ENCODE data around the gene FAM180B.

Gene FAM180B

GRCh38 chr11:47603295-47603694 is 16.8 kb downstream of the FAM180B start:
- Histone ChIP-seq H3K79me1 (ENCODE audit: low read depth, low read length) (no peaks in the 10 kb centered on the region), H2BK5ac (ENCODE audit: low read length) (no peak overlapping the region), H2AFZ (ENCODE audit: low read length) (no peak overlapping the region), H3K14ac (ENCODE audit: low read length) (no peak overlapping the region), H3K4me3 (ENCODE audit: low read length in 2 of 2) (no peak overlapping the region), H3K27me3 (ENCODE audit: control insufficient read depth in 3 of 3, insufficient read depth in 3 of 3, low read depth in 1 of 3, low read length in 3 of 3) (no peaks in the 10 kb centered on the region), H3K4me2 (ENCODE audit: insufficient read depth, low read length, poor library complexity, severe bottlenecking) (no peak overlapping the region), H3K4ac (ENCODE audit: low read length) (no peak overlapping the region), H4K91ac (ENCODE audit: low read depth, low read length, poor library complexity) (no peak overlapping the region), H2AK5ac (ENCODE audit: low read depth, low read length) (no peak overlapping the region), H2BK120ac (ENCODE audit: low read depth, low read length) (no peak overlapping the region), H4K8ac (ENCODE audit: low read depth, low read length) (no peak overlapping the region), H3K18ac (ENCODE audit: low read length) (no peak overlapping the region), H3K23ac (ENCODE audit: low read depth, low read length, poor library complexity) (no peak overlapping the region), H3K27ac (replicated peaks; ENCODE audit: low read length) (peak overlapping the region; percentile 7), H3K9me3 (replicated peaks in 1 of 2; ENCODE audit: control insufficient read depth in 2 of 2, insufficient read depth in 1 of 2, low read depth in 1 of 2, low read length in 2 of 2) (peaks cover 0 to 2% of the 10 kb centered on the region in 2 donors), H3K36me3 (replicated peaks in 1 of 2; ENCODE audit: control insufficient read depth in 2 of 2, insufficient read depth in 2 of 2, low read length in 2 of 2) (no peaks in the 10 kb centered on the region), H3K4me1 (ENCODE audit: control insufficient read depth in 2 of 2, insufficient read depth in 1 of 2, low read depth in 1 of 2, low read length in 2 of 2) (peaks cover 2 to 7% of the 10 kb centered on the region in 2 donors), H2BK12ac (ENCODE audit: low read length) (no peak overlapping the region), H3K9ac (ENCODE audit: low read depth, low read length, poor library complexity) (no peak overlapping the region), H2BK15ac (ENCODE audit: low read length) (no peak overlapping the region)
- no CpG with 5 or more reads among the region's 4 CpGs for WGBS, 2 donors (ENCODE audit: extremely low coverage in 2 of 2, insufficient read length in 2 of 2, insufficient replicate concordance in 1 of 2)
- no peak for DNase-seq (ENCODE audit: low spot score)

DNA sequence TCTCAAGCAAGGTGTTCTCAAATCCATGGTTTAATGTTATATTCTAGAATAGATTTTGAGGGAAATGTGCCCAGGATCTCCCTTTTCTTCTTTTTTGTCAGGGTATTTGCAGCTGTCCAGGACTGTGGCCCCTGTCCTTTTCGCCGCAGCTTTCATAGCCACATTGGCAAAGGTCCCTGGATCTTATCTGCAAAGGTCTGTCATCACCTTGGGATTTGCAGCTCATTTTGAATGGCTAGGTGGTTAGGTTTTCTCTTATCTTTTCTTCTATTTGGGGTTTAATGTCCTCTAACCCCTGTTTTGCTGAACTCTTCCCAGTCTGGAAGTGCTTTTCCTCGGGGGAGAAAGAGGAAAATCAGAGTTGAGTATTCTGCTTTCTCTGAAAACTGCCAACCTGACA is 19.4 kb downstream of the FAM180B start:
- no peak overlapping the region for H3K9ac ChIP-seq (ENCODE audit: low read depth, low read length, poor library complexity)
- H2AFZ ChIP-seq (ENCODE audit: low read length), result no peak overlapping the region
- no peak overlapping the region for H3K14ac ChIP-seq (ENCODE audit: low read length)
- H3K9me3 ChIP-seq (replicated peaks in 1 of 2; ENCODE audit: control insufficient read depth in 2 of 2, insufficient read depth in 1 of 2, low read depth in 1 of 2, low read length in 2 of 2), result peaks cover 0 to 2% of the 10 kb centered on the region in 2 donors
- H3K4ac ChIP-seq (ENCODE audit: low read length), result no peak overlapping the region
- no peak for DNase-seq (ENCODE audit: low spot score)
- H2BK120ac ChIP-seq (ENCODE audit: low read depth, low read length), result no peak overlapping the region
- no peak overlapping the region for H2BK5ac ChIP-seq (ENCODE audit: low read length)
- no peaks in the 10 kb centered on the region for H3K27me3 ChIP-seq (ENCODE audit: control insufficient read depth in 3 of 3, insufficient read depth in 3 of 3, low read depth in 1 of 3, low read length in 3 of 3)
- peaks cover 0 to 2% of the 10 kb centered on the region in 2 donors for H3K4me1 ChIP-seq (ENCODE audit: control insufficient read depth in 2 of 2, insufficient read depth in 1 of 2, low read depth in 1 of 2, low read length in 2 of 2)
- H3K79me1 ChIP-seq (ENCODE audit: low read depth, low read length), result no peaks in the 10 kb centered on the region
- no peak overlapping the region for H2BK15ac ChIP-seq (ENCODE audit: low read length)
- H3K4me2 ChIP-seq (ENCODE audit: insufficient read depth, low read length, poor library complexity, severe bottlenecking), result no peak overlapping the region
- H3K18ac ChIP-seq (ENCODE audit: low read length), result no peak overlapping the region
- H3K36me3 ChIP-seq (replicated peaks in 1 of 2; ENCODE audit: control insufficient read depth in 2 of 2, insufficient read depth in 2 of 2, low read length in 2 of 2), result peaks cover 1 to 2% of the 10 kb centered on the region in 2 donors
- H2AK5ac ChIP-seq (ENCODE audit: low read depth, low read length), result no peak overlapping the region
- WGBS, 2 donors (ENCODE audit: extremely low coverage in 2 of 2, insufficient read length in 2 of 2, insufficient replicate concordance in 1 of 2), result no CpG with 5 or more reads among the region's 3 CpGs
- no peak overlapping the region for H3K4me3 ChIP-seq (ENCODE audit: low read length in 2 of 2)
- H4K91ac ChIP-seq (ENCODE audit: low read depth, low read length, poor library complexity), result no peak overlapping the region
- H2BK12ac ChIP-seq (ENCODE audit: low read length), result no peak overlapping the region
- no peak overlapping the region for H3K23ac ChIP-seq (ENCODE audit: low read depth, low read length, poor library complexity)
- no peak overlapping the region for H3K27ac ChIP-seq (replicated peaks; ENCODE audit: low read length)
- no peak overlapping the region for H4K8ac ChIP-seq (ENCODE audit: low read depth, low read length)

DNA sequence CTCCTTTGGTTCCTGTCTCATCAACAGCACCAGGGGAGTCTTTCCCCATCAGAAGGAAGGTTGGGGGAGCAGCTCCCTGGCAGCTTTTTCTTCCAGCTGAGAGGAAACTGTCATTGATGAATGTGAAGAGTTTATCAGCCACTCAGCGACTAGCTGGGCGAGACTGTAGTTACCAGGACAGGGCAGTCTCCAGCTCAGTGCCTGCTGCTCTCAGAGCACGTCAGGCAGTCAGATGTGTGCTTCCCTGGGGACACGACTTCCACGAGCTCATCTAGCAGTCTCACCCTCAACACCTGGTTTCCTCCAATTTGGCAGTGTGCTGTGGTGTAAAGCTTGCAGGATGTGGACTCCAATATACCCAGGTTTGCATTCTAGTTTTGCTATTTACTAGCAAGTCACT is 20.3 kb downstream of the FAM180B start:
- H4K8ac ChIP-seq (ENCODE audit: low read depth, low read length), result no peak overlapping the region
- H3K4me1 ChIP-seq (ENCODE audit: control insufficient read depth in 2 of 2, insufficient read depth in 1 of 2, low read depth in 1 of 2, low read length in 2 of 2), result peaks cover 0 to 2% of the 10 kb centered on the region in 2 donors
- H3K79me1 ChIP-seq (ENCODE audit: low read depth, low read length), result no peaks in the 10 kb centered on the region
- H2BK12ac ChIP-seq (ENCODE audit: low read length), result no peak overlapping the region
- H3K9ac ChIP-seq (ENCODE audit: low read depth, low read length, poor library complexity), result no peak overlapping the region
- WGBS, 2 donors (ENCODE audit: extremely low coverage in 2 of 2, insufficient read length in 2 of 2, insufficient replicate concordance in 1 of 2), result no CpG with 5 or more reads among the region's 5 CpGs
- H3K9me3 ChIP-seq (replicated peaks in 1 of 2; ENCODE audit: control insufficient read depth in 2 of 2, insufficient read depth in 1 of 2, low read depth in 1 of 2, low read length in 2 of 2), result no peaks in the 10 kb centered on the region
- H2AK5ac ChIP-seq (ENCODE audit: low read depth, low read length), result no peak overlapping the region
- DNase-seq (ENCODE audit: low spot score), result no peak
- no peak overlapping the region for H3K27ac ChIP-seq (replicated peaks; ENCODE audit: low read length)
- no peak overlapping the region for H4K91ac ChIP-seq (ENCODE audit: low read depth, low read length, poor library complexity)
- no peak overlapping the region for H3K4me2 ChIP-seq (ENCODE audit: insufficient read depth, low read length, poor library complexity, severe bottlenecking)
- no peak overlapping the region for H2BK120ac ChIP-seq (ENCODE audit: low read depth, low read length)
- H3K4me3 ChIP-seq (ENCODE audit: low read length in 2 of 2), result no peak overlapping the region
- no peak overlapping the region for H3K4ac ChIP-seq (ENCODE audit: low read length)
- H3K36me3 ChIP-seq (replicated peaks in 1 of 2; ENCODE audit: control insufficient read depth in 2 of 2, insufficient read depth in 2 of 2, low read length in 2 of 2), result peaks cover 1 to 10% of the 10 kb centered on the region in 2 donors
- H2BK5ac ChIP-seq (ENCODE audit: low read length), result no peak overlapping the region
- H2AFZ ChIP-seq (ENCODE audit: low read length), result no peak overlapping the region
- no peak overlapping the region for H3K18ac ChIP-seq (ENCODE audit: low read length)
- no peak overlapping the region for H3K14ac ChIP-seq (ENCODE audit: low read length)
- H3K27me3 ChIP-seq (ENCODE audit: control insufficient read depth in 3 of 3, insufficient read depth in 3 of 3, low read depth in 1 of 3, low read length in 3 of 3), result no peaks in the 10 kb centered on the region
- no peak overlapping the region for H3K23ac ChIP-seq (ENCODE audit: low read depth, low read length, poor library complexity)
- no peak overlapping the region for H2BK15ac ChIP-seq (ENCODE audit: low read length)

DNA sequence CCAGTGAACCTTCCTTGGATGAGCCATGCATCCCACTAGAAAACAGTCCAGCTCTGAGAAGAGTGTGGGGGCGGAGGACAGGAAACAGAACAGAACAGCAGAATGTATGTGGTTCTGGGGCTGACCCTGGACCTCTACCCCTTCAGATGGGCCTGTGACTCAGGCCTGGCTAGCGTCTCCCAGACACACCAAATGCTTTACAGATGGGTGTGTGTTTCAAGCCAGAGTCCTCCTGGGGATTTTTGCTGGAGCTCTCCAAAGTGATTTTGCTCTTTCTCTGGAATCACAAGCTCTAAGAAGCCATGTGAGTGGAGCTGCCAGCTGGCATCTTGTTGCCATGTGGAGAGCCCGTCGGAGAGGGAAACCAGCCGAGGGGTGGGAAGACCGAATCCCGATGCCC is 20.9 kb downstream of the FAM180B start:
- no peak overlapping the region for H4K91ac ChIP-seq (ENCODE audit: low read depth, low read length, poor library complexity)
- no peak overlapping the region for H3K9ac ChIP-seq (ENCODE audit: low read depth, low read length, poor library complexity)
- no peak overlapping the region for H4K8ac ChIP-seq (ENCODE audit: low read depth, low read length)
- no peak overlapping the region for H2AK5ac ChIP-seq (ENCODE audit: low read depth, low read length)
- H2AFZ ChIP-seq (ENCODE audit: low read length), result no peak overlapping the region
- H2BK5ac ChIP-seq (ENCODE audit: low read length), result no peak overlapping the region
- H3K79me1 ChIP-seq (ENCODE audit: low read depth, low read length), result no peaks in the 10 kb centered on the region
- H3K27me3 ChIP-seq (ENCODE audit: control insufficient read depth in 3 of 3, insufficient read depth in 3 of 3, low read depth in 1 of 3, low read length in 3 of 3), result no peaks in the 10 kb centered on the region
- peaks cover 1 to 11% of the 10 kb centered on the region in 2 donors for H3K36me3 ChIP-seq (replicated peaks in 1 of 2; ENCODE audit: control insufficient read depth in 2 of 2, insufficient read depth in 2 of 2, low read length in 2 of 2)
- H3K4ac ChIP-seq (ENCODE audit: low read length), result no peak overlapping the region
- no peak overlapping the region for H2BK15ac ChIP-seq (ENCODE audit: low read length)
- no CpG with 5 or more reads among the region's 7 CpGs for WGBS, 2 donors (ENCODE audit: extremely low coverage in 2 of 2, insufficient read length in 2 of 2, insufficient replicate concordance in 1 of 2)
- H3K18ac ChIP-seq (ENCODE audit: low read length), result no peak overlapping the region
- H2BK120ac ChIP-seq (ENCODE audit: low read depth, low read length), result no peak overlapping the region
- H3K4me2 ChIP-seq (ENCODE audit: insufficient read depth, low read length, poor library complexity, severe bottlenecking), result no peak overlapping the region
- H3K14ac ChIP-seq (ENCODE audit: low read length), result no peak overlapping the region
- no peak overlapping the region for H2BK12ac ChIP-seq (ENCODE audit: low read length)
- H3K9me3 ChIP-seq (replicated peaks in 1 of 2; ENCODE audit: control insufficient read depth in 2 of 2, insufficient read depth in 1 of 2, low read depth in 1 of 2, low read length in 2 of 2), result no peaks in the 10 kb centered on the region
- no peak overlapping the region for H3K23ac ChIP-seq (ENCODE audit: low read depth, low read length, poor library complexity)
- H3K27ac ChIP-seq (replicated peaks; ENCODE audit: low read length), result no peak overlapping the region
- H3K4me3 ChIP-seq (ENCODE audit: low read length in 2 of 2), result no peak overlapping the region
- no peak for DNase-seq (ENCODE audit: low spot score)
- peaks cover 0 to 2% of the 10 kb centered on the region in 2 donors for H3K4me1 ChIP-seq (ENCODE audit: control insufficient read depth in 2 of 2, insufficient read depth in 1 of 2, low read depth in 1 of 2, low read length in 2 of 2)
